Suppressor macrophage treated with lipopolysaccharide for 1 hour (primary cell): ENCODE measurements around the gene ELP4.
"Not testable (repeated sequence)": the region's sequence is repeated elsewhere in the genome, so short reads cannot be mapped to it uniquely, and the experiment has no call there.

Experiments used
- DNase-seq, 3 donors: peaks; one replicate each; pipeline ENCODE4 v3.0.0-alpha.2; 2020 to 2022

ELP4 gene, protein sequence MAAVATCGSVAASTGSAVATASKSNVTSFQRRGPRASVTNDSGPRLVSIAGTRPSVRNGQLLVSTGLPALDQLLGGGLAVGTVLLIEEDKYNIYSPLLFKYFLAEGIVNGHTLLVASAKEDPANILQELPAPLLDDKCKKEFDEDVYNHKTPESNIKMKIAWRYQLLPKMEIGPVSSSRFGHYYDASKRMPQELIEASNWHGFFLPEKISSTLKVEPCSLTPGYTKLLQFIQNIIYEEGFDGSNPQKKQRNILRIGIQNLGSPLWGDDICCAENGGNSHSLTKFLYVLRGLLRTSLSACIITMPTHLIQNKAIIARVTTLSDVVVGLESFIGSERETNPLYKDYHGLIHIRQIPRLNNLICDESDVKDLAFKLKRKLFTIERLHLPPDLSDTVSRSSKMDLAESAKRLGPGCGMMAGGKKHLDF

DNA sequence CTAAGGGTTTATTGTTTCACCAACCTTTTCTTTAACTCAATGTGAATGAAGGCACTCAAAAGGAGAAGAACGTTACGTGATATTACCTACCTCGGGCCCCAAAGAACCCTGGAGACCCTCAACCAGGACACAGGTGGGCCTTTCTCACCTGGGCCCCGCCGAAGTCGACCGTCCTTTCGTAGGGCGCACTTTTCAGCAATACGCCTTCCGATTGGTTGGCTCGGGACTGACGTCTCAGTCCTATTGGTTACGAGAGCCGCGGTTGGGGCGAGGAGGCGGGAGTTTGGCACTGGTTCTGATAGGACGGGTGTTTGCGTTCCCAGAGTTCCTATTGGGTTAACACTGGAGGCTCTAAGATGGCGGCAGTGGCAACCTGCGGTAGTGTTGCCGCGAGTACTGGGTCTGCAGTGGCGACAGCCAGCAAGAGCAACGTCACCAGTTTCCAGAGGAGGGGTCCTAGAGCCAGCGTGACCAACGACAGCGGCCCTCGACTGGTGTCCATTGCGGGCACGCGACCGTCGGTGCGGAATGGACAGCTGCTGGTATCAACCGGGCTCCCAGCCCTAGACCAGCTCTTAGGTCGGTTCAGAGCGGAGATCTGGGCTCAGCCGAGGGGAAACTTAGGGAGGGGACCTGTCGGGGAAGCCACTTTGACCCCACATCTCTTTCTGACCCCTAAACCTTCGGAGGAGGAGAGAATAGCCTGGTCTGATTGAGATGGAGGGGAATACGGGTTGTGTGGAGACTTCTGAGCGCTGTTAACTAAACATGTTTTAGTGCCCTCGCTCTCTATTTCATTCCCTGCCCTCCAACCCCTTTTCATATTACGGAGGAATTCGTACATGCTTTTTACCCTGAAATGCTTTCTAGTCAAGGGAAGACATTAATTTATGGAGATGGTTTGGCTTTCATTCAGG lies at the start of gene ELP4, which contains the start of gene IMMP1L:
Gene ELP4, plus strand, starts transcription at position 339 of the 917 bp plus-strand sequence. Its CDS starts 18 bp downstream, at position 357.
Gene IMMP1L, minus strand, starts transcription at position 194 of the 917 bp plus-strand sequence. CDS start 46,346 bp downstream, outside the sequence.
- peak; percentile 96 to 98 (median 97) for DNase-seq

DNA sequence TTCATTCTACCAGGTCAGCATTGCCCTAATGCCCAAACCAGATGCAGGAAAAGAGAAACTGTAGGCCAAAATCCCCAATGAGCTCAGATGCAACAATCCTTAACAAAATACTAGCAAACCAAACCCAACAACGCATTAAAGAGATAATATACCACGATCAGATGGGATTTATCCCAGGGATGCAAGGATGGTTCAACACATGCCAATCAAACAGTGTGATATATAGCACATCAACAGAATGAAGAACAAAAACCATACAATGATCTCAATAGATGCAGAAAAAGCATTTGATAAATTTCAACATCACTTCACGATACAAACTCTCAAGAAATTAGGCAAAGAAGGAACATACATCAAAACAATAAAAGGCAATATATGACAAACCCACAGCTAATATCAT lies 45.1 kb upstream of the ELP4 start:
- no peak for DNase-seq

DNA sequence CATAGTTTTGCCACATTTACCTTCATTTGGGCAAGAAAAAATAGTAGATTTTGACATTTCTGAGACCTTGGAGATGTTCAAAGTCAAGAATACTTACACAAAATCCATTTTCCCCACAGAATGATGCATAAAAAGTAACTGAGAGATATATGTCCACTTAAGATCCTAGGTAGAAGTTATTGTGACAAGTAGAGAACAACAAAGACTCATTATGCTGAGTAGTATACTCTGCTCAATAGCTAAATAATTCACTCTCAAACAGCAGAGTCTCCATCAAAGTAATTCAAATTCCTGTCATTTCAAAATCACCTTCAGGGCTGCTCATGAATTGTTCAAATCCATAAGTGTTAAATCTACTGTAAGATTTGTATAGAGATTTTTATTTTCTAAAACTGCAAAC lies 35.5 kb upstream of the ELP4 start:
- DNase-seq: no peak

DNA sequence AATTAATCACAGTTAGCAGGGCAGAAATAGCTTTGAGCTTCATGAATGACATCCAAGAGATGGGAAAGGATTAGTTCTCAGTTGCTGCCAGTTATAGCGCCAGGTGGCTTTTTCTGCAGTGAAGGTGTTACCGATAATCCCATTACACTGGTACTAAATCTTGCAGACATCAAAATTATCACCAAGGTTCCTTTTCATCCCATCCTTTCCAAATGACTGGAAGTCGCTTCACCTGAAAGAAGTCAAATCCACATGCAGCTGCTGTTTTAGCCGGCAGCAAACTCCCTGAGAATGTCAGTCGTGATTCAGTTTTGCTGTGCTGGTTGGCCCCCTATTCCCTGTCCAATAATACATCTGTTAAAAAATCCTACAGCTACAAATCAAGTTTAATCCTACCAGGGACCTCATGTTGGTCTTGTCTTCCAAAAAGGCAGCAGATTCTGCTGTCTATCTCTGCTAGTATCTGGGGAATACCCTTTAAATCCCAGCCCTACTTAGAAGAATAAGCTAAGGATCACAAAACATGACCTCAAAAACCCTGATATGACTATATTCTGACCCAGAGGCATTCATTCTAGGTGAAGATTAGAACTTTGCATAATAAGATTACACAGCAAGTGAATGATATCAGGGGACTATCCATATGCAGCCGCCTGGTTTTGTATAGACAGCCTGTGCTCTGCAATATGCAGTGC lies 31.9 kb upstream of the ELP4 start:
- DNase-seq: no peak

DNA sequence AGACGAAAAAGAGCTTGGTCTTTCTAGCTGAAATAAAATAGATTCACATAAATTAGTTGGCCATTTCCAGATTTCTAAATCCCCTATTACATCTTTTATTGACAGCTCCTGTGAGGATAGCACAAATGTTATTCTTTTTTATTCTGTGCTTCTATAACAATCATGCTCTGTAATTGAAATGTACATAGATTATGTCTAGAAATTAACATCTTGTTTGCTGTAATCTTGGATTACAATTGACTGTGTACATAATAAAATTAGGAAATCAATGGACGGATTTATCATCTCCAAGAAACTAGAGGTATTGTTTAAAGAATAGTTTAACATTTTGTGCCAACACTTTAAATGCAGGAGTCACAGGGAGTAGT lies 31.4 kb upstream of the ELP4 start:
- no peak for DNase-seq

DNA sequence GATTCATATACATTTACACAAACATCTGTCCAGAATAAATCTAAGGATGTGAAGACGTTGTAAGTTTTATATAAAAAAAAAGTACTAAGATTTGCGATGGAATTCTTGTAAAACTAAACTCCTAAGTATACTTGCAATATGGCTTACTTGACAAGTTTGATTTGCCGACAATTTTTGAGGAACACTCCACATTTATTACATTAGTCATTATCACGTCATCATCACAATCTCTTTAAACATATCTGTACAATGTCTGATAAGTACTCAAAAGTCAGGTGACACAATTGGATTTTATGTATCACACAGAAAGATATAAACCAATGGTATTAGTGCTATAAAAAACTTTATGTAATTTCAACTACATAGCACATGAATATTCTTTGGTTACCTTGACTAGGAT lies 30.5 kb upstream of the ELP4 start:
- DNase-seq: no peak

DNA sequence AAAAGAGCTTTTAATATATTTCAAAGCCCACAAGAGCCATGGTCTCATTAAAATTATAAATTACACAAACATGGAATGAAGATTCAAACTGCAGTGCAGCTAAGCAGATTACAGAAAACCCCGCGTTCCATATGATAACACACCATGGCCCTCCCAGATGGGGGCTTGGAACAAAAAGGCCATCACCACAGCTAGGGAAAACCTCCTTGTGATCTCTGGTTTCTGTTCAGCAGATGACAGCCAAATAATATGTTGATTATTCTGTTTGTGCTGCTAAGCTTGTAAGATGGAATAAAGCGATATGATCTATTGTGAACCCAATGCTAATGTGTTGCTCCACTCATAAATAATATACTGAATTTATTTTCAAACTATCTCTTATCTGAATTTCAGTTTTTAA lies 28.6 kb upstream of the ELP4 start:
- DNase-seq: no peak

DNA sequence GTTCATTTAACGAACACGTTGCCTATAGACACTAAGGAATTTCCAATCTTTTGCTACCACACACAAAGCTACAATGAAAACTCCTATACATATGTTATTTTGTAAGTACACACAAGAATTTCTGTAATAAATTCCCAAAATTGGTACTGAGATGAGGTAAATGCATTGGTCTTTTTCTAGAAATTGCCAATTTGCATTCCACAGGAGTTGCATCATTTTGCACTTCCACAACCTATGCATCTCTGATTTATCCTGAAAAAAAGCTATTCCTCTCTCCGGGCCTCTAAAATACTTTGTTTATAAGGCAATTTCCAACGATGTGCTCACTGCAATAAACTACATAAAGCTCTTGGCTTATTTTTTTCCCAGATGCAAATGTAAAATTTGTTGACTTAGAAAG lies 25.1 kb upstream of the ELP4 start:
- DNase-seq: no peak

DNA sequence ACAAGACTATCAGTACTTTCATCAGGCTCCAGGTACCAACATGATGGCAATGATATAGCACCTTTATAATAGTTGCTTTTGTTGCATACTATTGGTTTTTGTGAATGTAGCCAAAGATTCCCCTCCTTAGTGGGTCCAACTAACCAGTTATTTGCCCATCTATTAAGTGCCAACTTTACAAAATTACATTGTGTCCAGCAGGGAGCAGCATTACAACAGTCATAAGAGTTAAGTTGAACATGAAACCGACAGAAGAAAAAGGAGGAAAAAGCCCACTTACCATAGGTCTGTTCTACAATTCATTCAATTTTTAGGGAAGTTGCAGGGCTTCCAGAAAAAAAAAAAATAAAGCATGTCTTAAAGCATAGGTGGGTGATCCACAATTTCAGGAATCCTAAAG lies 21.7 kb upstream of the ELP4 start:
- DNase-seq: peak; percentile 34 to 54 (median 51)

DNA sequence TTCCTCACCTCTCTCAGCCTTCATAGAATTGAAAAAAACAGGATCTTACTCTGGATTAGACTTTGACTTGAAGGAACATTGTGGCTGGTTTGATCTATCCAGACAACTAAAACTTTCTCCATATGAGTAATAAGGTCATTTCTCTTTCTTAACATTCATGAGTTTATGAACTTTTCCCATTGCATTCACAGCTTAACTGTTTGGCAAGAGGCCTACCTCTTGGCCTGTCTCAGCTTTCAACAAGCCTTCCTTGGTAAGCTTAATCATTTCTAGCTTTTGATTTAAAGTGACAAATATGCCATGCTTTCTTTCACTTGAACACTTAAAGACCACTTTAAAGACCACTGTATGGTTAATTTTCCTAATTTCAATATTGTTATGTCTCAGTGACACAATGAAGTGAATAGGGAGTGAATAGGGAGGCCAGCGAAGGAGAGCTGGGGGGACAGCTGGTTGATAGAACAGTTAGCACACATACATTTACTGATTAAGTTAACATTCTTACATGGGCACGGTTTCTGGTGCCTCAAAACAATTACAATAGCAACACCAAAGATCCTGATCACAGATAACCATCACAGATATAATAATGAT lies 17.1 kb upstream of the ELP4 start:
- DNase-seq: no peak

DNA sequence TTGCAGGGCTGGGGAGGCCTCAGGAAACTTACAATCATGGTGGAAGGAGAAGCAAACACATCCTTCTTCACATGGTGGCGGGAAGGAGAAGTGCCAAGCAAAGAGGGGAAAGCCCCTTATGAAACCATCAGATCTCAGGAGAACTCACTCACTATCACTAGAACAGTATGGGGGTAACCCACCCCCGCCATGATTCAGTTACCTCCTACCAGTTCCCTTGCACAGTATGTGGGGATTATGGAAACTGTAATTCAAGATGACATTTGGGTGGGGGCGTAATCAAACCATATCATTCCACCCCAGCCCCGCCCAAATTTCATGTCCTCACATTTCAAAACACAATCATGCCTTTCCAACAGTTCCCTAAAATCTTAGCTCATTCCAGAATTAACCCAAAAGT lies 16.3 kb upstream of the ELP4 start:
- DNase-seq: peak in 2 of 3 donors; percentile 6 to 8

DNA sequence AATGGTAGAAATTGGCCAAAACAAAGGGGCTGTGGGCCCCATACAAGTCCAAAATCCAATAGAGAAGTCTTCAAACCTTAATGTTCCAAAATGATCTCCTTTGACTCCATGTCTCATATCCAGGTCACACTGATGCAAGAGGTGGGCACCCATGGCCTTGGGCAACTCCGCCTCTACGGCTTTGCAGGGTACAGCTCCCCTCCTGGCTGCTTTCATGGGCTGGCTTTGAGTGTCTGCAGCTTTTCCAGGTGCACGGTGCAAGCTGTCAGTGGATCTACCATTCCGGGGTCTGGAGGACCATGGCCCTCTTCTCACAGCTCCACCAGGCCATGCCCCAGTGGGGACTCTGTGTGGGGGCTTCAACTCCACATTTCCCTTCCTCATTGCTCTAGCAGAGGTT lies 15.8 kb upstream of the ELP4 start:
- not testable (repeated sequence) for DNase-seq

DNA sequence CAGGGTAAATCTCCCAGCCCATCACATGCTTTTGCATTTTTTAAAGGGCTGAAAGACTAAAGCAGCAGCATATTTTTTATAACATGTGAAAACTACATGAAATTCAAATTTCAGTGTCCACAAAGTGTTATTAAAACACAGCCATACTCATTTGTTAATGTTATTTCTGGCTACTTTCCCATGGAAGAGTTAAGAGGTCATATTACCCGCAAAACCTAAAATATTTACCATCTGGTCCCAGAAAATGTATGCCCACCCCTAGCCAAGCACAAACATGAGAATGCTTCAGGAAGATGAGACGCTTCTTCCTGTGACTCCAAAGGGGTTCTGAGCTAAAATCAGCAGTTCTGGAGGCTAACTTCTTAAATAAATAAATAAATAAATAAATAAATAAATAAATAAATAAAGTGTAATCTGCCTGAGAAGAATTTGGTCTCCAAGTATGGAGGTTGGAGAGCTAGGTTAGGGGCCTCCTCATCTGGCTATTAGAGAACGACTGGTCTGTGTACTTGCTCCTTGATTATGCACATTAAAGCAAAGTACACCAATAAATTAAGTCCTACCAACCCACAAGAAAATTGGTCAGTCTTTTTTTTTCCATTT lies 9.9 kb upstream of the ELP4 start:
- DNase-seq: no peak

DNA sequence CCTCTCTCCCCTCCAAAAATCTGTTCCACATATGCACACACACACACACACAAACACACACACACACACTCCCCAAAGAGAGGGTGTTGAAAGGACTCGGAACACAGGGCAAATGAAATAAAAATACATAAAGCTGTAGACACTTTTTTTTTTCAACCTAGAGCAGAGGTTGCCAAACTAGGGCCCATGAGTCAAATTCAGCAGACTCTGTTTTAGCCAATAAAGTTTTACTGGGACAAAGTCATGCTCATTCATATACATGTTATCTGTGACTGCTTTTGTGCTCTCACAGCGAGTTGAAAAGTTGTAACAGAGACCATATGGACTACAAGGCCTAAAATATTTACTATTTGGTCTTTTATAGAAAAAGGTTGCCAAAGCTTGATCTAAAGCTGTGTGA lies 9.0 kb upstream of the ELP4 start:
- DNase-seq: no peak

DNA sequence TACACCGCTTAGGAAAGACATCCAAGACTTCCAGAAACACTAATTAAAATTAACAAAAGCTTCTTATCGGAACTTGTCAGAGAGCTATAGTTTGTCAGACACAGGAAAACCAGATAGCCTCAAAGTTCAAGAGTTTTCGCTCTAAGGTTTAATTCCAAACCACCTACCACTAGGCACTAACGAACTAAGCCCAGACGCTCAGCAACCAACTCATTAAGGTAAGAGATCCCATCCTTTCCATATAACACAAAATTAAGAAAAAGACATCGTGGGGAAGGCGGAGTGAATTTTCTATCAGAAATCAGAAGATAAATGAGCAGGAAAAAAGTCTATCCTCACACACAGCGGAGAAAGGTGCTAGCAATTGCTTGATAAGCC lies 527 bp upstream of the ELP4 start:
- peak in 2 of 3 donors; percentile 15 to 18 for DNase-seq

DNA sequence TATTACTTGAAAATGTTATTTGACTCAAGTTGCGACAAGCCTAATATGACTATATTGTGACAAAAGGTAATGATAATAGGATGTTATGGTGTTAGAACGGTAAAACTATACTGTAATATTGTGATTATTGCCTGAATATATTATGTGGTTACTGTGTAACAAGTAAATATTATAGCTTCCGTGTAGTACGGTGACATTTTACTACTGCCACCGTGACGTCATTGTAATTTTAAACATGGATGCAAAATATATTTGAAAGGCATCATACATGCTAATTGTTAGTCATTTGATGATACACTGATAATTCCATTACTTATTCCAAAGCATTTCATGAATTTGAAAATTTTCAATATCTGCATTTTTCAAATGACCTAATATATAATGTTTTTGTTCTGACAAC lies 2.5 kb downstream of the ELP4 start:
- DNase-seq: no peak

DNA sequence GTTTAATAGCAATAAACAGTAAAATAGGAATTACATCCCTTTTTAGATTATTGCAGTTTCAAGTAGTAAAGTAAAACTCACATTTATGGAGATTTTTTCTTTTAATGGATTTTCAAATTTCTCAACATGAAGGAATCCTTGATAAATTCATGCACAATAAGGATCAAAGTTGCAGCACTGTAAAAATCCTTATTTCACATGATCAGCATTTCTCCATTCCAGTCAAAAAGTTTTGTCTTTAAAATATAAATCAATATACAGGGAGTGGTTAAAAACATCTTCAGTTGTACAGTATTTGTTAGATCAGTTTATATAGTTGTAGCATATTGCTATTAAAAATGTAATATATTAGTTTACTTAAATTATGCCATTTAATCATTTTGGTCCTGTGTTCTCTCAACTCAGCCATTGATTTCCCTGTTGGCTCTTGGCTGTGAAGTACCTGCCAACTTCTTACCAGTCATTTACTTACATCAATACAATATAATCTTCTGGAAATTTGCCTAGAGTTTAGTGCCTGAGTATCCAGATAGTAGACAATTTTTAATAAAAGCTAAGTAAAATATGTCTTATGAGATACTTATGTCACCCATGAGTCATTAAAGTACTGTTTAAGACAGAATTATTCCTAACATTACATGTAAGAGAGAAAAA lies 12.1 kb downstream of the ELP4 start:
- no peak for DNase-seq

DNA sequence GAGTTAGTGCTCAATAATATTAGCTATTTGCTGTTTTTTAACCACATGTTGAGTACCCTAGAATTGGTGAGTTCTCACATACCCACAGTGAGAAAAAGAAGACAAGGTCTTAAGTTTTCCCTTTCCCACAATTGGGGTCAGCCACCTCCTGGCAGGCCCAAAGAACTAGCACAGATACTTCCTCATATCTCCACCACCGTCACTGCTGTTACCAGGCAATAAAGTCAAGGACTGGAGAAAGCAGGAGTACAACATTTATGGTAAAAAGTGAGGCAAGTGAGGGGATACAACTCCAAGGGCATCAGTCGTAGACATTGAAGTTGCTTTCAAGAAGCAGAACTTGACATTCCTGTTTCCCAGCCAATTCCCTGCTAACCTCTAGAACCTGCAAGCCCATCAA lies 19.6 kb downstream of the ELP4 start:
- no peak for DNase-seq

DNA sequence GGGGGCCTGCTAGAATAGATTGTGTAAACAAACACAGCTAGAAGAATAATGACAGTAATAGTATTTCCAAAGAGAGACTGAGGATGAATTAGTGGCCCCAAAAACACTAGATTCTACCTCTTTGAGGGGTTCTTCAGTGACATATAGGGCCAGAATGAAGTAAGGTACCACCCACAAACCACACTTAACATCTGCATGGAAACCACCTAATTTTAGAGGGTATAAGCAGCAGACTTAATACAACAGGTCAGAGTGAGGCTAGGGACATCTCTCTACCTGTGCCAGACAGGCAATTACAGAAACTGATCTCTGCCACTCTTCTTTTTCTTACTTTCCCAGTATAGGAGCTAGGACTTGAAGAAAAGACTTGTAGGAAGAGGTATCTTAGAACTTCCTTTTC lies 20.1 kb downstream of the ELP4 start:
- no peak for DNase-seq

DNA sequence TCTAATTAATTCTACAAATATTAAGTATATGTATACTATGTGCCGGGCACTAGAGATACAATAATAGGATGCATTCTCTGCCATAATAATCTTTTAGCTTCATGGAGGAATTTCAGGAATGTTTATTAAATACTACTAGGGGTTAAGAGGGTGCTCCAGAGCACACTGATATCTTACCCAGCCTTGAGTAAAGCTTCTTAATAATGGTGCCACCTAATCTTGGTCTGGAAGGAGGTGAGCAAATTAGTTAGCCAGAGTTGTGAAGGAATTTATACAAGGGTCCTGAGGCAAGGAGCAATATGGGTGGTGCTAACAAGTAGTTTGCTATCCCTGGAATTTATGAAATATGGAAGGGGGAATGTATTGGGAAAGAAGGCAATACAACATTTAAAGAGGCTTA lies 21.7 kb downstream of the ELP4 start:
- no peak for DNase-seq

DNA sequence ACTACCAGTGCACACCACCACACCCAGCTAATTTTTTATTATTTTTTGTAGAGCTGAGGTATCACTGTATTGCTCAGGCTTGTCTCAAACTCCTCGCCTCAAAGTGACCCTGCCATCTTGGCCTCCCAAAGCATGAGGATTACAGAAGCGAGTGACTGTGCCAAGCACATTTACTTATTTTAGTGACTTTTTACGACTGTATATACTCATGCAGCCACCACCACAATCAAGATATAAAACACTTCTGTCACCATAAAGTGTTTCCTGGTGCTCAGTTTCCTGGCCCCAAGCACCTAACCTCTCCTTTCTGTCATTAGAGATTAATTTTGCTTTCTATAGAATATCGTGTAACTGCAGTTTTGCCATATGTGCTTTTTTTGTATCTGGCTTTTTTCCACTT lies 25.9 kb downstream of the ELP4 start:
- no peak for DNase-seq

DNA sequence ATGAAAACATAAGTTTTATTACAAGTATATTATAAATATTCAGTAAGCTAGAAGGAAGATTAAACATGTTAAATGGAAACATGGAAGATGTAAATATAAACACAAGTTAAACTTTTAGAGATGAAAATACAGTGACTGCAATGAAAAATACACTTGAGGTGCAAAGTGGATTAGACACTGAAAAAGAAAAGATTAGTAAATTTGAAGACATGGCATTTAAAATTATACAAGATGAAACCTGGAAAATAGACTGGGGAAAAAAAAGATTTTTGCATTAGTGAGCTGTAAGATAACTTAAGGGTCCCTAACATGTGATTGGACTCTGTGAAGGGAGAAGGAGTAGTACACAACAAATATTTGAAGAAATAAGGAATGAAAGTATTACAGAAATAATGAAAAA lies 33.3 kb downstream of the ELP4 start:
- no peak for DNase-seq
